Right ventricle myocardium inferior (tissue), 1 donor: ENCODE measurements around the gene DLX1. TPM values are rescaled to one million over a fixed set of nuclear protein-coding genes. Genes with fewer than 3 reads are reported as not detected.
"Not testable (repeated sequence)": the region's sequence is repeated elsewhere in the genome, so short reads cannot be mapped to it uniquely, and the experiment has no call there.

Source experiments
- ATAC-seq: fragments of 200-7000 bp; cut with Tn5 transposase; one replicate; pipeline ENCODE4 v1.9.1; 2020; ENCODE audit warnings: mild to moderate bottlenecking, moderate library complexity
- DNase-seq: peaks from one replicate; pipeline ENCODE4 v3.0.0; 2021; ENCODE audit errors: missing footprints
- intact Hi-C: fragments of 100-400 bp; cut with DNase I; formaldehyde crosslinking; loops from one replicate; pipeline ENCODE4 v1.11.0; 2022
- total RNA-seq: library from RNA; stranded (reverse); fragmentation: NEBNext Ultra II Directional; extraction: Animal tissue kit (Norgen Biotek cat#: 25700); gene quantifications from one replicate; pipeline ENCODE4 v1.2.1, GENCODE V29; 2021
- donor health status: DM: no; HTN: yes; CAD: no; lungs with severe emphysema.

The DLX1 gene
- total RNA-seq, 1 donor from 2014 or later, result not detected

GRCh38 chr2:172060118-172060517, 25.2 kb upstream of the DLX1 start:
- ATAC-seq, DNase-seq, intact Hi-C loops: not testable (repeated sequence)

- no peak for DNase-seq
- no peak for ATAC-seq
- intact Hi-C loops, result no loop called here
Observed at GRCh38 chr2:172062402-172063004, 22.8 kb upstream of the DLX1 start.

DNA sequence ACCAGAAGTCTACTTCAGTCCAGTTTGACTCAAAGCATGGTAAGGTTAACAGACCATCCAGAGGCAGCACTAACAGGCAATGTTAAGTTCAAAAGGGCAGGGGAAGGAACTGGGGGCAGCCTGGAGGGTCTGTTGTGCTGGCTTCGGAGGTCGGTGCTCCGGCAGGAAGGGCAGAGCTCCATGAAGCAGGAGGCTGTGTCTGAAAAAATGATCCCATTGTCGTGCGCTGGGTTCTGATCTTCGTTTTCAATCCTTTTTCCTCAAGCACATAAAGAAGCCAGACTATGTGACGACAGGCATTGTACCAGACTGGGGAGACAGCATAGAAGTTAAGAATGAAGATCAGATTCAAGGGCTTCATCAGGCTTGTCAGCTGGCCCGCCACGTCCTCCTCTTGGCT, 21.9 kb upstream of the DLX1 start:
- DNase-seq (no peak), ATAC-seq (no peak)
- intact Hi-C loops, result no loop called here

DNA sequence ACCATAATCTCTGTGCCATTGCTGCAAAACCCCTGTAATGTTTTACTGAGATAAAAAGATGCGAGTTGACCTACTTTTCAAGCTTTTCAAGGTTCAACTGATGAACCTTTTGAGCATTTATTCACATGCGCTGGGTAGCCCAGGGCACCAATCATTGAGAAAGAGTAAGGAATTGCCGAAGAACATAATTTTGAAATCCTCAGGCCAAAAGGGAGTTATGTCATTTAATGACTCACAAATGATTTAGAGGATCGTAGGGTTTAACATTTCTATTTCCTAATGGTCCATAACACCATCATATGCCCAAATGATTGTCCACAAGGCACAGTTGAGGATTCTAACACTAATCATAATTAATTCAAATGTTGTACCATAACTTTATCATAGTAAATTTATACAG, 20.2 kb upstream of the DLX1 start:
- intact Hi-C loops, result no loop called here
- DNase-seq, result no peak
- ATAC-seq, result no peak

- ATAC-seq (no peak), DNase-seq (no peak)
- intact Hi-C loops, result no loop called here
Observed at GRCh38 chr2:172066394-172066886, 18.9 kb upstream of the DLX1 start.

GRCh38 chr2:172067905-172068304, 17.4 kb upstream of the DLX1 start:
- ATAC-seq, DNase-seq, intact Hi-C loops: not testable (repeated sequence)

- ATAC-seq (no peak), DNase-seq (no peak)
- intact Hi-C loops, result no loop called here
Observed at GRCh38 chr2:172070936-172071335, 14.4 kb upstream of the DLX1 start.

- DNase-seq (no peak), ATAC-seq (no peak)
- intact Hi-C loops, result no loop called here
Observed at GRCh38 chr2:172072303-172072702, 13.0 kb upstream of the DLX1 start.

GRCh38 chr2:172072706-172073105, 12.6 kb upstream of the DLX1 start:
- DNase-seq (no peak), ATAC-seq (no peak)
- intact Hi-C loops, result no loop called here

DNA sequence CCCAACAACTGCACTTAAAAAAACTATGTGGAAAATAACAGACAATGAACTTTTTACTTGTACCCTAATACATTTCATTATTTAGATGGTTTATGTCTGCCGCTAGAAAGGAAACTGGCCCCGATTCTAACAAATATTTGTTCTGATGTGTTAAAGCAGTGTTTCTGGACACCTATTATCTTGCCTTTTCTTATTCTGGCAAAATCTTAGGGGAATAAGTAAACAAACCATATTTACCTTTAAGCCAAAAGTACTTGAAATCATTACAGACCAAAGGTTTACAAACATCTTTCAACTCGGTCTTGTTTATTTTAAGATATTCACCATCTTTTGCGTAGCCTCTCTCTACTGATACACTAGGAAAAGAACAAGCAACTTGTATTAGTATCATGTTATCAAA, 11.8 kb upstream of the DLX1 start:
- ATAC-seq, result no peak
- DNase-seq, result no peak
- intact Hi-C loops, result no loop called here

GRCh38 chr2:172074254-172074653, 11.1 kb upstream of the DLX1 start:
- no peak for ATAC-seq
- intact Hi-C loops, result no loop called here
- no peak for DNase-seq

DNA sequence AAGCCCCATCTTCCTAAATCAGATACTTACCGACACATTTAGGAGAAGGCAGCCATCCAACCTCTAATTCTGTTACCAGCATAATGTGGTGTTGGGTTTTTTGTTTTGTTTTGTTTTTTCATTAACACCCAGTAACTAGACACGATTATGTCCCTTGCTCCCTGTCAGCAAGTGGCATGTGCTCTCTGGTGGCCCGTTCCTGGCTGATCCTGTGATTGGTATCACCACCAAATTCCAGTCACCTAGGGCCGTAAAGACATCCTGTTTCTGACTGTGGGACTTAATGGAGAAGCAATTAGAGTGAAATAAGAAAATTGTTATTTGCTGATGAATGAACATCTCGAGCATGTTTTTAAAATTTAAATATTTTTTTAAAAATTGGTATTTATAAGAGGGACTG, 5.9 kb upstream of the DLX1 start:
- intact Hi-C loops, result no loop called here
- no peak for DNase-seq

GRCh38 chr2:172079838-172080640, 5.3 kb upstream of the DLX1 start:
- ATAC-seq, result no peak
- intact Hi-C loops, result no loop called here
- no peak for DNase-seq

More for the DNA sequence above, 5.9 kb upstream of the DLX1 start:
- ATAC-seq, result no peak

DNA sequence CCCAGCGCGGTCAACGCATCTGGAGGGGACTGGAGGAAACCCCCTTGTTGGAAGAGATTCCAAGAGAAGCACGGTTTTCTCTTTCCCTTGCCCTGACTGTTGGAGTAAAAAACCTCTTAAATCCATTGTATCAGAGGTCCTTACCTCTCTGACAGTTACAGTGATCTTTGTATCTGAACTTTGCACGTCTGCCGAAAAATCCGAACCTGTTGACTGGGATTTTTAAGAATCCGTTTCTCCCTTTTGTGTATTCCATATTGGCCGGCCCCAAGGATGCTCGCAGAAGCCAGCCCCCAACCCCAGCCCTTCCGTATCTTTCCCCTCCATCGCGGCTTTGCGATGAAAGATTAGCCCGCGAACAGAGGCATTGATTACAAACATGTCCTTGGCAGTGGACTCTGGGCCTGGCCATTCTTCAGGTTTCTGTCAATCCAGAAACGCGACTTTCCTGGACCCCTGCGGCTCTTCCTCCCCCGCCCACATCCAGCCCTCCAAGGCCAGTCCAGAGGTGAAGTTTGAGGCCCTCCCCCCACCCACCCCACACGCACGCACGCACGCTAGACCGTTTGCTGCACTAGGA, 4.6 kb upstream of the DLX1 start:
- ATAC-seq (no peak), DNase-seq (no peak)
- intact Hi-C loops, result no loop called here

- DNase-seq, result no peak
- intact Hi-C loops, result no loop called here
- no peak for ATAC-seq
Observed at GRCh38 chr2:172081221-172082022, 3.9 kb upstream of the DLX1 start.

DNA sequence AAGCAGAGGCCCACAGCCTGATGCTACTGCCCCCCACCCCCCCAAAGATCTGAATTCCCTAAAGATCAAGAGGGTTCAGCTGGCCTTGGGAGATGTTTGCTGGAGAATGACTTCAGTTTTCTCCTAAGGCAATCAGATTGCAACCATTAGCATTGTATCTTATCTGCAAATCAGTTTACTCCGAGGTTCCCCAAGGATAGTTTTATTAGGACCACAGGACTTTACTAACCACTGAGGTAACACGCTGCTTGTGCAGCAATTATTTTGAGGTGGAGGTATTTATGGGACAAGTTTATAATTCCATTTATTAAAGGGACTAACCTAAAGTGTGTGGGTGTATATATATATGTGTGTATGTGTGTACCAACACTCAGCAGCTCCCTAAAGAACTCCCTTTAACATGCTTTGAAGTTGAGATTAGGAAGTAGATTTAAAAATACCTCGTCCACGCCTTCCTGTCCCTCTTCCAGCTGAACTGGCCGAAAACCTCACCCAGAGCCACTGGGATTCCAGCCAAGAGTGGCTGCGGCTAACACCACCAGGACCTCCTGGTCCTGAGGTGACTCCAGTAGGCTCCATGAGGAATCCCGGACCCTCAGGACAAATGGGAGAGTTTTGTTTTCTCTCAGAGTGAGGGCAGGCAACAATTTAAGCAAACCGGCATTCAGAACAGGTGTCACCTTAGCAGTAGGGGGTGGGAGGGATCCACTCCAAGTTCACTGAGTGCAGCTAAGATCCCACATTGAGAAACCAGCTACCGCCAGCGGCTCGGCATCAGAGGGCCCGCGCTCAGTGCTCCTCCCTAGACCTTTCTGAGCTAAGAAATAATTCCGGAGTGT, 3.0 kb upstream of the DLX1 start:
- DNase-seq (no peak), ATAC-seq (no peak)
- intact Hi-C loops, result no loop called here

DNA sequence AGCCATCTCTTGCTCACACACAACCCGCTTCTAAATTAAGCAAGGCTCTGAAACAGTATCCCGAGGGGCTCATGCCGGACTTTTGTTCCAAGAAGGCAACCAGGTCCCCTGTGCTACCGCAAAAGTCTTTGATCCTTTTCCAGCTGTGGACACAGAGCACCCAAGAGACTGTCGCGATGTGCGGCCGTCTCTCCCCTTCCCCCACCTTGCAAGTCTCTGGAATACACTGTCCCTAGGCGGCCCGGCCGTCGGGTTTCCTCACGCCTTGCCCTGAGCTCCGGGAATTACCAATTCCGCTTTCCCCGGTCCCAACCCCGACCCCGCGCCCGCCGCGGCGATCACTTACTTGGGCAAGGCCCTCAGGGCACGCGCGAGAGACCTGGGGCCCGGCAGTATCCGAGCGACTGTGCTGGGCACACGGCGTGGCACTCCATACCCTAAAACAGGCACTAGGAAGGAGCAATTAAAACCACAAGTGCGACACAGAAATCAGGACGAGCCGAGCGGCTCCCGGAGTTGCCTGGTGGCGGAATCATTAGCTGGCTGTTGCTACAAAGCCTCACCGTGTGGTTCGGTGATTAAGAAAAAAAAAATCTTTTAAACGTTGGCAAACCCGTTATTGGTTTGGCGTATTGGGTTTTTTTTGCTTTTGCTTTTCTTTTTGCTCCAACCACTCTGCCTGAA, 2.2 kb upstream of the DLX1 start:
- DNase-seq (peak; percentile 77), ATAC-seq (no peak)
- intact Hi-C loops, result no loop called here
